ENCODE data around the gene IGBP1. TPM values are rescaled to one million over a fixed set of nuclear protein-coding genes. Genes with fewer than 3 reads are reported as not detected.
A peak's percentile ranks its signal among the peaks of the same experiment; 100 is the strongest.

Gene IGBP1
- total RNA-seq, 1 donor from 2014 or later: 32.9 TPM

GRCh38 chrX:70134116-70134477 is 850 bp downstream of the IGBP1 start:
- H3K36me3 Mint-ChIP-seq (ENCODE audit: low read depth): no peaks in the 10 kb centered on the region
- no peaks in the 10 kb centered on the region for H3K9me3 Mint-ChIP-seq (ENCODE audit: low read depth)
- no peaks in the 10 kb centered on the region for H3K27me3 Mint-ChIP-seq (ENCODE audit: low read depth)
- peak overlapping the region; percentile 95 for H3K27ac Mint-ChIP-seq (ENCODE audit: unreplicated experiment)
- TF ChIP-seq CTCF (IDR thresholded peaks at IDR 0.05): no peak
- H3K4me3 Mint-ChIP-seq (ENCODE audit: unreplicated experiment): peak overlapping the region; percentile 97
- no peak for DNase-seq (ENCODE audit: low spot score)
- peaks cover 15% of the 10 kb centered on the region for H3K4me1 Mint-ChIP-seq (ENCODE audit: low read depth)

- TF ChIP-seq CTCF (IDR thresholded peaks at IDR 0.05): no peak
- peaks cover 10% of the 10 kb centered on the region for H3K9me3 Mint-ChIP-seq (ENCODE audit: low read depth)
- H3K27ac Mint-ChIP-seq (ENCODE audit: unreplicated experiment): no peak overlapping the region
- DNase-seq (ENCODE audit: low spot score): no peak
- no peaks in the 10 kb centered on the region for H3K27me3 Mint-ChIP-seq (ENCODE audit: low read depth)
- H3K36me3 Mint-ChIP-seq (ENCODE audit: low read depth): peaks cover 5% of the 10 kb centered on the region
- no peak overlapping the region for H3K4me3 Mint-ChIP-seq (ENCODE audit: unreplicated experiment)
- peaks cover 15% of the 10 kb centered on the region for H3K4me1 Mint-ChIP-seq (ENCODE audit: low read depth)
These were observed 5.4 kb downstream of the IGBP1 start for GRCh38 chrX:70138622-70139021.

- H3K4me3 Mint-ChIP-seq (ENCODE audit: unreplicated experiment): no peak overlapping the region
- no peaks in the 10 kb centered on the region for H3K27me3 Mint-ChIP-seq (ENCODE audit: low read depth)
- no peak overlapping the region for H3K27ac Mint-ChIP-seq (ENCODE audit: unreplicated experiment)
- DNase-seq (ENCODE audit: low spot score): no peak
- H3K4me1 Mint-ChIP-seq (ENCODE audit: low read depth): peaks cover 9% of the 10 kb centered on the region
- H3K36me3 Mint-ChIP-seq (ENCODE audit: low read depth): peaks cover 5% of the 10 kb centered on the region
- no peak for TF ChIP-seq CTCF (IDR thresholded peaks at IDR 0.05)
- peaks cover 10% of the 10 kb centered on the region for H3K9me3 Mint-ChIP-seq (ENCODE audit: low read depth)
These were observed 6.5 kb downstream of the IGBP1 start for GRCh38 chrX:70139736-70140135.

GRCh38 chrX:70141373-70141772 is 8.1 kb downstream of the IGBP1 start:
- no peak for TF ChIP-seq CTCF (IDR thresholded peaks at IDR 0.05)
- Mint-ChIP-seq H3K4me3 (ENCODE audit: unreplicated experiment) (no peak overlapping the region), H3K36me3 (ENCODE audit: low read depth) (peaks cover 5% of the 10 kb centered on the region), H3K9me3 (ENCODE audit: low read depth) (peaks cover 10% of the 10 kb centered on the region), H3K27me3 (ENCODE audit: low read depth) (no peaks in the 10 kb centered on the region), H3K4me1 (ENCODE audit: low read depth) (no peaks in the 10 kb centered on the region), H3K27ac (ENCODE audit: unreplicated experiment) (no peak overlapping the region)
- DNase-seq (ENCODE audit: low spot score): no peak

GRCh38 chrX:70166601-70167590 is 33.6 kb downstream of the IGBP1 start:
- peaks cover 4% of the 10 kb centered on the region for H3K36me3 Mint-ChIP-seq (ENCODE audit: low read depth)
- no peak overlapping the region for H3K4me3 Mint-ChIP-seq (ENCODE audit: unreplicated experiment)
- no peaks in the 10 kb centered on the region for H3K27me3 Mint-ChIP-seq (ENCODE audit: low read depth)
- peak overlapping the region; percentile 84 for H3K27ac Mint-ChIP-seq (ENCODE audit: unreplicated experiment)
- peaks cover 24% of the 10 kb centered on the region for H3K4me1 Mint-ChIP-seq (ENCODE audit: low read depth)
- no peak for DNase-seq (ENCODE audit: low spot score)
- peaks cover 4% of the 10 kb centered on the region for H3K9me3 Mint-ChIP-seq (ENCODE audit: low read depth)
- TF ChIP-seq CTCF (IDR thresholded peaks at IDR 0.05): no peak
